ENCODE data around the gene AFF1.

AFF1 gene

DNA sequence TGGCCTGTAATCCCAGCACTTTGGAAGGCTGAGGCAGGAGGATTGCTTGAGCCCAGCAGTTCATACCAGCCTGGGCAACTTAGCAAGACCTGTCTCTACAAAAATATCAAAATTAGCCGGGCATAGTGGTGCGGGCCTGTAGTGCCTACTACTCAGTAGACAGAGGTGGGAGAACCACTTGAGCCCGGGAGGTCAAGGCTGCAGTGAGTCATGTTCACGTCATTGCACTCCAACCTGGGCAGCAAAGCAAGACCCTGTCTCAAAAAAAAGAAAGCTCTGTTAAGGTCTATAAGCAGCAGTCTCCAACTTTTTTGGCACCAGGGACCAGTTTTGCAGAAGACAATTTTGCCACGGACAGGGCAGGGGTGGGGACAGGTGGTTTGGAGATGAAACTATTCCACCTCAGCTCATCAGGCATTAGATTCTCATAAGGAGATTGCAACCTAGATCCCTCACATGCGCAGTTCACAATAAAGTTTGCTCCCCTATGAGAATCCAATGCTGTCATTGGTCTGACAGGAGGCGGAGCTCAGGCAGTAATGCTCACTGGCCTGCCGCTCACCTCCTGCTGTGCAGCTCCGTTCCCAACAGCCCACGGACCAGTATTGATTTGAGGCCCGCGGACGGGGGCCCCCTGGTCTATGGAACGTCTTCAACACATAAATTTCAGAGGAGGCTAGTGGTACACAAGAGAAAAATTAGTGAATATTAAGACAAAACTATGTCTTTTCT is 217.7 kb downstream of the AFF1 start:
- 77 to 94% methylated on average over 8 to 14 of the region's 14 CpGs for WGBS, 2 experiments (ENCODE audit: insufficient coverage in 2 of 2)
- Histone ChIP-seq H3K36me3 (ENCODE audit: control insufficient read depth, insufficient read depth, low read length) (no peaks in the 10 kb centered on the region), H3K4me1 (ENCODE audit: control insufficient read depth, insufficient read depth, low read length, poor library complexity, severe bottlenecking) (peaks cover 4% of the 10 kb centered on the region), H3K4me3 (ENCODE audit: extremely low read depth, insufficient read depth, low read length, poor library complexity, severe bottlenecking) (no peak overlapping the region), H3K9me3 (ENCODE audit: control insufficient read depth, low read length) (no peaks in the 10 kb centered on the region), H3K27ac (ENCODE audit: low read depth, low read length, severe bottlenecking) (no peak overlapping the region)

DNA sequence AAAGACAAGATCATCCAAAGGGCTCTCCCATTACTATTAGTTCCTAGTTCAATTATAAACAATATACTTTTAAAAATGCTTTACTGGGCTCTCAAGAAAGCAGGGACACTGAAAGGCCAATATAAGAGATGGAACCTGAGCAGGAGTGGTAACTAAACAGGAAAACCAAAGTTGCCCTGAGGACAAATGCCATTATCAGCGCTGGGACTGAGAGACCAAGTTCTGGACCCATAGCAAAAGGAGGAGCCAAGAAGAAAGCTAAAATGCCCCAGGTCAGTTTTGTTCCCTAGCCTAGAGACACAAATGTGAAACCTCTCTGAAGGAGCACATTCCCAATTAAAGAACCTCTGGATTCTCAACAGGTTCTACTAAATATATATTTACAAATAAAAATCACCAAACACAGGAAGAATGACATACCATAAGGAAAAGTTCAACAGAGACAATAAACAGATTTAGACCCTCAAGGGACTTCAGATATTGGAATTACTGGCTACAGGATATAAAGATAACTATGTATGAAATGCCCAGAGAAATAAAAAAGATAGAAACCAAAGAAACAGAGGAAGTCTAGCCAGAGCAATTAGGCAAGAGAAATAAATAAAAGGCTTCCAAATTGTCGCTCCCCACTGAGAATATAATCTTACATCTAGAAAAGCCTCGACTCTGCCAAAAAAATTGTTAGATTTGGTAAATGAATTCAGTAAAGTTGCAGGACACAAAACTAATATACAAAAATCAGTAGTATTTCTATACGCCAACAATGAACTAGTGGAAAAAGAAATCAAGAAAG is 218.5 kb downstream of the AFF1 start:
- Histone ChIP-seq H3K27ac (ENCODE audit: low read depth, low read length, severe bottlenecking) (no peak overlapping the region), H3K4me1 (ENCODE audit: control insufficient read depth, insufficient read depth, low read length, poor library complexity, severe bottlenecking) (peaks cover 4% of the 10 kb centered on the region), H3K9me3 (ENCODE audit: control insufficient read depth, low read length) (no peaks in the 10 kb centered on the region), H3K4me3 (ENCODE audit: extremely low read depth, insufficient read depth, low read length, poor library complexity, severe bottlenecking) (no peak overlapping the region), H3K36me3 (ENCODE audit: control insufficient read depth, insufficient read depth, low read length) (no peaks in the 10 kb centered on the region)
- 75 to 100% methylated on average over 1 of the region's 4 CpGs for WGBS, 2 experiments (ENCODE audit: insufficient coverage in 2 of 2)

DNA sequence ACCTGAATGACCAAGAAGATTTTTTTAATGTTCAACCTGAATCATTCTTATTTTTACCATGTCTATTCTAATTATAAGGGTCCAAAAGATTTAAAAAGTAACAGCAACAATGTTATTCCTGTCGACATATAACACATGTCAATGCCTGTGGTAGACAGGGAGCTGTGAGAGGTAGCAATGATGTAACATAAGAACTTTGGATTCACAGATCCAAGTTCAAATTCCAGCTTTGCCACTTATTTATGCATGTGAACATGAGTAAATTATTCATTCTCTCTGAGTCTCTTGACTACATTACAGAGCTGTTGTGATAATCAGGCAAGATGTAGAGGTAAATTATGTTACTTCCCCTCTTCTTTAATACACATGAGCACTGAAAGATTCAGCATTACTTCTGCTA is 231.1 kb downstream of the AFF1 start:
- WGBS, 2 experiments (ENCODE audit: insufficient coverage in 2 of 2), result no CpG with 5 or more reads among the region's 1 CpG
- Histone ChIP-seq H3K4me1 (ENCODE audit: control insufficient read depth, insufficient read depth, low read length, poor library complexity, severe bottlenecking) (no peaks in the 10 kb centered on the region), H3K36me3 (ENCODE audit: control insufficient read depth, insufficient read depth, low read length) (peaks cover 2% of the 10 kb centered on the region)

DNA sequence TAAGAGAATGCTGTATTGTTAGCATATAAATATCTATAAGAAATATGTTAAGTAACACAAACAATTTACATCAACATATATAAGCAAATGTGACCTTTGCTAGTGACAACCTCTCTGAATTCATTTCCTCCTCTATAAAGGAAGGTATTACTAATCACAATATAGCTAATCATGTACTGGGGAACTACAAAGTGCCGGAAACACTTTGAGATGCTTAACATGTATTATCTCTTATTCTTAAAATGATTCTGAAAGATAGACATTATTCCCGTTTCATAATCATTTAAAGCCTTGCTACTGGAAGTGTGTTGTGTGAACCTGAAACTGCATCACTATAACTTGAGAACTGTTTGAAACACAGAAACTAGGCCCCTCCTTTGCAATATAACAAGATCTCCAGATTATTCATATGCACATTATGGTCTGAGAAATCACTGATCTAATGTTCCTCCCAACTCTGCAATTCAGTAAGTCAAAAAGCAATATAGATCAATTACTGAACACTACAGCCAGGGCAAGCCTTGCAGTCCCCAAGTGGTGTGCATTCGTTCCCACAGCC is 231.6 kb downstream of the AFF1 start:
- no peak overlapping the region for H3K4me3 ChIP-seq (ENCODE audit: extremely low read depth, insufficient read depth, low read length, poor library complexity, severe bottlenecking)
- H3K4me1 ChIP-seq (ENCODE audit: control insufficient read depth, insufficient read depth, low read length, poor library complexity, severe bottlenecking), result no peaks in the 10 kb centered on the region
- H3K36me3 ChIP-seq (ENCODE audit: control insufficient read depth, insufficient read depth, low read length), result peaks cover 2% of the 10 kb centered on the region
- WGBS, 2 experiments (ENCODE audit: insufficient coverage in 2 of 2), result 90 to 100% methylated on average over 1 to 2 of the region's 3 CpGs
- H3K27ac ChIP-seq (ENCODE audit: low read depth, low read length, severe bottlenecking), result no peak overlapping the region
- H3K9me3 ChIP-seq (ENCODE audit: control insufficient read depth, low read length), result no peaks in the 10 kb centered on the region

More for the DNA sequence above, 231.1 kb downstream of the AFF1 start:
- no peaks in the 10 kb centered on the region for H3K9me3 ChIP-seq (ENCODE audit: control insufficient read depth, low read length)
- no peak overlapping the region for H3K27ac ChIP-seq (ENCODE audit: low read depth, low read length, severe bottlenecking)
- no peak overlapping the region for H3K4me3 ChIP-seq (ENCODE audit: extremely low read depth, insufficient read depth, low read length, poor library complexity, severe bottlenecking)

DNA sequence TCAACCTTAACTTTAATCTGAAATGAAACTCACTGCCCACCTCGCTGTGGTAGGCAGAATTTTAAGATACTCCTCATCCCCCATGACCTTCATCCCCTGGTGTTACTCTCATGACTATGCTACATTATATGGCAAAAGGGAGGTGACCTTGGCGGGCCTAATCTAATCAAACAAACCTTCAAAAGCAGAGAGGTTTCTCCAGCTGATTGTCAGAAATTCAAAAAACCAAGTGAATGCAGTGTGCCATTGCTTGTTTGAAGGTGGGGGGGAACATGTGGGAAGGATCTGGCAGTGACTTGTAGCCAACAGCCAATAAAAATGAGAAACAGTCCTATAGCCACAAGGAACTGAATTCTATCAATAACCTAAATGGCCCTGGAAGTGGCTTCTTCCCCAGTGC is 237.1 kb downstream of the AFF1 start:
- Histone ChIP-seq H3K4me1 (ENCODE audit: control insufficient read depth, insufficient read depth, low read length, poor library complexity, severe bottlenecking) (no peaks in the 10 kb centered on the region), H3K9me3 (ENCODE audit: control insufficient read depth, low read length) (no peaks in the 10 kb centered on the region), H3K4me3 (ENCODE audit: extremely low read depth, insufficient read depth, low read length, poor library complexity, severe bottlenecking) (no peak overlapping the region), H3K36me3 (ENCODE audit: control insufficient read depth, insufficient read depth, low read length) (peaks cover 4% of the 10 kb centered on the region), H3K27ac (ENCODE audit: low read depth, low read length, severe bottlenecking) (no peak overlapping the region)
- WGBS, 2 experiments (ENCODE audit: insufficient coverage in 2 of 2), result no CpG with 5 or more reads among the region's 2 CpGs

DNA sequence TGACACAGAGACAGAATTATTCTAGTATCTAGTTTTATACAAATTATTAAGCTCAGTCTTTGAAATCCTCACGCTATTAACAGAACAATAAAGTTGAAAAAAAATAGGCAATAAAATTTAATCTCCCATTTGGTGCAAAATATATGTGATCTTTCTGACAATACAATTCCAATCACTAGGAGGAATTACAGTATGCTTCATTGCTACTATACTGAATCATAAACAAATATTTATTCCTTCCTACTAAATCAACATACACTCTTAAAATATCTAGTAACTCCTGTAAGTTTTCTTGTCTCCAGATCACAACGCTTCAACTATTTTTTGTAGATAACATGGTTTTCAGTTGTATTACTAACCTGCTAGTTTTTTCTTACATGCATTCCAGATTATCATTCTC is 239.9 kb downstream of the AFF1 start:
- Histone ChIP-seq H3K4me1 (ENCODE audit: control insufficient read depth, insufficient read depth, low read length, poor library complexity, severe bottlenecking) (no peaks in the 10 kb centered on the region), H3K9me3 (ENCODE audit: control insufficient read depth, low read length) (no peaks in the 10 kb centered on the region), H3K36me3 (ENCODE audit: control insufficient read depth, insufficient read depth, low read length) (peaks cover 2% of the 10 kb centered on the region), H3K4me3 (ENCODE audit: extremely low read depth, insufficient read depth, low read length, poor library complexity, severe bottlenecking) (no peak overlapping the region), H3K27ac (ENCODE audit: low read depth, low read length, severe bottlenecking) (no peak overlapping the region)
- no CpG with 5 or more reads among the region's 2 CpGs for WGBS, 2 experiments (ENCODE audit: insufficient coverage in 2 of 2)

DNA sequence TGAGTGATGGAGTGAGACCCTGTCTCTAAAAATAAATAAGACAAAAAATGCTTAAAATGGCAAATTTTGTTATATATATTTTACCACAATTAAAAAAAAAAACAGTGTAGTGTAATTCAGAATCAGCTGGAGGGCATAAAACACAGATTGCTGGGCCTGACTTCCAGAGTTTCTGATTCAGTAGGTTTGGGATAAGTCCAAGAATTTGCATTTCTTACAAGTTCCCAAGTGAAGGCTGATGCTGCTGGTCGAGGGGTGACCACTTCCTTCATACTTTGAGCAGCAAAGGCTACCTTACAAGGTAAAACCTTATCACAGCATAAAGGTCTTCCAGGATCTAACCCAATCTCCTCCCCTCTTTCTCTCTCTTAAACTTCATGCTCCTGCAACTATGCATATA is 244.9 kb downstream of the AFF1 start:
- H3K9me3 ChIP-seq (ENCODE audit: control insufficient read depth, low read length), result no peaks in the 10 kb centered on the region

DNA sequence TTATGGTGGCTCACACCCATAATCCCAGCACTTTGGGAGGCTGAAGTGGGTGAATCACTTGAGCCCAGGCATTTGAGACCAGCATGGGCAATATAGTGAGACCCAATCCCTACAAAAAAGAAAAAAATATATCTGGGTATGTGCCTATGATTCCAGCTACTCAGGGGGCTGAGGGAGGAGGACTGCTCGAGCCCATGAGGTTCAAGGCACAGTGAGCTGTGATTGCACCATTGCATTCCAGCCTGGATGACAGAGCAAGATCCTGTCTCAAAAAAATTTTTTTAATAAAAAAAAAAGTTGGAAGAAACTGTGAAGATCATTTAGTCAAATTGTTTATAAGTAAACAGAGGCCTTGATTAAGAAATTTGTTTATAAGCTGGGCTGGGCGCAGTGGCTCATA is 246.0 kb downstream of the AFF1 start:
- Histone ChIP-seq H3K27ac (ENCODE audit: low read depth, low read length, severe bottlenecking) (no peak overlapping the region), H3K9me3 (ENCODE audit: control insufficient read depth, low read length) (no peaks in the 10 kb centered on the region)
- WGBS, 2 experiments (ENCODE audit: insufficient coverage in 2 of 2), result 83 to 100% methylated on average over 1 to 2 of the region's 2 CpGs

More for the DNA sequence above, 244.9 kb downstream of the AFF1 start:
- Histone ChIP-seq H3K4me1 (ENCODE audit: control insufficient read depth, insufficient read depth, low read length, poor library complexity, severe bottlenecking) (no peaks in the 10 kb centered on the region), H3K36me3 (ENCODE audit: control insufficient read depth, insufficient read depth, low read length) (peaks cover 2% of the 10 kb centered on the region), H3K4me3 (ENCODE audit: extremely low read depth, insufficient read depth, low read length, poor library complexity, severe bottlenecking) (no peak overlapping the region), H3K27ac (ENCODE audit: low read depth, low read length, severe bottlenecking) (no peak overlapping the region)
- 86% methylated on average over 1 of the region's 1 CpG; no CpG with 5 or more reads in 1 of the 2 experiments for whole genome bisulfite sequencing, 2 experiments (ENCODE audit: insufficient coverage in 2 of 2)

DNA sequence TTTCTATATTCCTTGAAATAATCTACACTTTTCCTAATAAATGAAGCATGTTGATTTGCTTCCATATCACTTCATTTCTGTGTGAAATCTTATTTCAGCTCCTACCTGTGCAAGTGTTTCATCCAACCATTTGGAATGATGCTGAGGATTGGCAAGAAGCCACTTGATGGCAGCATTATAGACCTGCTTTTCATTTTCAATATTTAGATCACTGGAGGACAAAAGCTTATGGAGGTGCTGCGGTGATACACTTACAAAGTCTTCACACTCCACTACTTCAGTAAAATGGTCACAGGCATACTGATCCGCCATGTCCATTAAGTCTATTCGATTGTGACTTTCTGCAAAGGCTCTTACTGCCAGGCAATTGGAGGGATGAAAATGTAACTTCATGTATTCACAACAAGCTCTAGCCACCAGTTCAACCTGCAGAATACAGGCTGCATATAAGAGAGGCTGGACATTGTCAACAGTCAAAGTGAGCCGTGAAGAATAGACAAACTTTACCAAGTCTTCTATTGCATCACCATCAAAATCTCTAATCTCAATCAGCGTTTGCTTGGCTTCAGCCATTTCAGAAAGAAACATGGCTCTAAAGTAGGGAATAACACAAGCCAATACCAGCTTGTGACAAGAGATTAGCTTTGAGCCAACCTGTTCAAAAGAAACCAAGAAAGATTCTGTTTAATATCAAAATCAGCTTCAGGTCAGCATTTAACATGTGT is 250.5 kb downstream of the AFF1 start:
- no peak overlapping the region for H3K27ac ChIP-seq (ENCODE audit: low read depth, low read length, severe bottlenecking)
- H3K36me3 ChIP-seq (ENCODE audit: control insufficient read depth, insufficient read depth, low read length), result no peaks in the 10 kb centered on the region
- no peak overlapping the region for H3K4me3 ChIP-seq (ENCODE audit: extremely low read depth, insufficient read depth, low read length, poor library complexity, severe bottlenecking)
- no peaks in the 10 kb centered on the region for H3K4me1 ChIP-seq (ENCODE audit: control insufficient read depth, insufficient read depth, low read length, poor library complexity, severe bottlenecking)
- WGBS, 2 experiments (ENCODE audit: insufficient coverage in 2 of 2), result 93 to 100% methylated on average over 2 to 3 of the region's 5 CpGs
- H3K9me3 ChIP-seq (ENCODE audit: control insufficient read depth, low read length), result no peaks in the 10 kb centered on the region

More for the DNA sequence above, 246.0 kb downstream of the AFF1 start:
- H3K4me3 ChIP-seq (ENCODE audit: extremely low read depth, insufficient read depth, low read length, poor library complexity, severe bottlenecking), result no peak overlapping the region
- peaks cover 2% of the 10 kb centered on the region for H3K36me3 ChIP-seq (ENCODE audit: control insufficient read depth, insufficient read depth, low read length)
- H3K4me1 ChIP-seq (ENCODE audit: control insufficient read depth, insufficient read depth, low read length, poor library complexity, severe bottlenecking), result no peaks in the 10 kb centered on the region

DNA sequence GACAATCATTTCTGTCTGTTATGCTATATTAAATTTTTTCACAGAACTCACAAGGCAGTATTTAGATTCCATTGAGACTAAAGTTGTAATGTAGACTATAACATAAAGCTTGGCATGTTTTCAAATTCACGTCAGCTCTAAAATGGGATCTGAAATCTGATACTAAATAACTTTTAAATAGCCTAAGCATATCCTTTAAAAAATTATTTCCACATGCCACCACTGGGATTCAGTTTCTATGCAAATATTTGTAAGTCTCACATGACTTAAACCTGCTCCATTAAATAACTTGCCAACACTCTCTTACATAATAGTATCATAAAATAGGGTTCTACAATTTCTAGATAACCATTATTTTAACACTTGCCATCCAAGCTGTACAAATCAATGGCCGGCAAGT is 253.2 kb downstream of the AFF1 start:
- no peaks in the 10 kb centered on the region for H3K9me3 ChIP-seq (ENCODE audit: control insufficient read depth, low read length)
- 100% methylated on average over 1 of the region's 2 CpGs for WGBS, 2 experiments (ENCODE audit: insufficient coverage in 2 of 2)
- H3K27ac ChIP-seq (ENCODE audit: low read depth, low read length, severe bottlenecking), result no peak overlapping the region
- no peaks in the 10 kb centered on the region for H3K36me3 ChIP-seq (ENCODE audit: control insufficient read depth, insufficient read depth, low read length)
- H3K4me3 ChIP-seq (ENCODE audit: extremely low read depth, insufficient read depth, low read length, poor library complexity, severe bottlenecking), result no peak overlapping the region
- no peaks in the 10 kb centered on the region for H3K4me1 ChIP-seq (ENCODE audit: control insufficient read depth, insufficient read depth, low read length, poor library complexity, severe bottlenecking)

All from mesodermal cell (in vitro differentiated cells).